ENCODE results near the gene TIMD4.

TIMD4 gene

DNA sequence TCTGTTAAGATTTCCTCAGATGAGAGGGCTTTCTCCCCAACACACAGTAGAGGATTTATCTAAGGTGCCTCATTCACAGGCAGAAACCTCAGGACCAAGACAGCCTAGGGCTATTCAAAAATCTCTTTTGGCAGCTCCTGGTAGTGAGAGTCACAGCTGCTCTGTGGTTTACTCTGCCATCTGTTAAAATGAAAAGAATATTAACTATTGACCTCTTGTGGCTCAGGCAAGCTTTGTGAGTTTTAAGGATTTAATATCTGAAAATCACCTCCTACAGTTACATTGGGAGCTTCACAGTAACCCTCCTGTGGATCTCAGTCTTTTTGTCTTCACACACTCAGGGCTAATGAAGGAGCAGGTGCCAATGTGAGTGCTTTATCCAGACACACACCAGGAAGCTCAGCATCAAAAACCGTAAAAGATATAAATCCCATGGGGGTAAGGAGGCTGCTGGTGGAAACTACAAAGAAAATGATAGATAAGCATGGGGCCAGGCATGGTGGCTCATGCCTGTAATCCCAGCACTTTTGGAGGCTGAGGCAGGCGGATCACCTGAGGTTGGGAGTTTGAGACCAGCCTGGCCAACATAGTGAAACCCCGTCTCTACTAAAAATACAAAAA lies 83.3 kb downstream of the TIMD4 start:
- DNase-seq (ENCODE audit: low read depth), result no peak
- H3K4me3 ChIP-seq (ENCODE audit: low read depth, low read length), result no peak overlapping the region

DNA sequence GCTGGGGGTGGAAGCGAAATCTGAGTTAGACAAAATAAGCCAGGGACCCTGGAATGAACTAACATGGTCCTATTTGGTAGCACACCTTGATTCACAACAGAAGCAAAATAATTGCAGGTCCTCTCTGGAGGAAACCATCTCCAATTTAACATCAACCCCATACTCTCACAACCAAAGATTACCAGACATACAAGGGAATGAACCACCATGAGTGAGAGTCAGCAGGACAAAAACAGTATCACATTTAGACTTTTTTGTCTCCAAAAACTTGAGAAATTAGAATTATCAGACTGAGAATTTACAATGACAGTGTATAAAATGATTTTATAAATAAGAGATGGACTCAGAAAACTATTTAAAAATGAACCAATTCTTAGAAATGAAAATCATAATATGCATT lies 91.8 kb downstream of the TIMD4 start:
- DNase-seq (ENCODE audit: low read depth), result no peak
- no peak overlapping the region for H3K4me3 ChIP-seq (ENCODE audit: low read depth, low read length)

DNA sequence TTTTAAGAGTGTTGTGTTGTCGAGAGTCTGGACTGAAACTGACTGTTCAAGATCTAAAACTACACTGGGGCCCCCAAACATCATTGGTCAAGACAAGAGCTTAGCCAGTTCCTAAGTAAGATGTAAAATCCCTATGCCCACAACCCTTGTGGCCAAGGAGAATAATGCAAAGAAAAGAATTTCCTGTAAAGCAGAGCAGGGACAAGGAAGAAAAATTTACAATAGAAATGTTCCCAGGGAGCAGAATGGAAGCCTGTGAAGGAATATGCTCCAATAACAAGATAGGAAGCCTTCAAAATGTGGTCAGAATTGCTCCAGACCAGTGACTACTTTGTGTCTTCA lies 92.6 kb downstream of the TIMD4 start:
- no peak overlapping the region for H3K4me3 ChIP-seq (ENCODE audit: low read depth, low read length)

More for the DNA sequence above, 92.6 kb downstream of the TIMD4 start:
- no peak for DNase-seq (ENCODE audit: low read depth)

Measured in skeletal muscle cell (primary cell).